CD4-positive, alpha-beta T cell treated with Interleukin-6 for 4 hours (primary cell): ENCODE data around the gene ARHGAP45.
A peak's percentile ranks its signal among the peaks of the same experiment; 100 is the strongest.

Experiments used
- DNase-seq: peaks from one replicate; pipeline ENCODE4 v3.0.0-alpha.2; 2020; ENCODE audit warnings: mixed read lengths

The ARHGAP45 gene

DNA sequence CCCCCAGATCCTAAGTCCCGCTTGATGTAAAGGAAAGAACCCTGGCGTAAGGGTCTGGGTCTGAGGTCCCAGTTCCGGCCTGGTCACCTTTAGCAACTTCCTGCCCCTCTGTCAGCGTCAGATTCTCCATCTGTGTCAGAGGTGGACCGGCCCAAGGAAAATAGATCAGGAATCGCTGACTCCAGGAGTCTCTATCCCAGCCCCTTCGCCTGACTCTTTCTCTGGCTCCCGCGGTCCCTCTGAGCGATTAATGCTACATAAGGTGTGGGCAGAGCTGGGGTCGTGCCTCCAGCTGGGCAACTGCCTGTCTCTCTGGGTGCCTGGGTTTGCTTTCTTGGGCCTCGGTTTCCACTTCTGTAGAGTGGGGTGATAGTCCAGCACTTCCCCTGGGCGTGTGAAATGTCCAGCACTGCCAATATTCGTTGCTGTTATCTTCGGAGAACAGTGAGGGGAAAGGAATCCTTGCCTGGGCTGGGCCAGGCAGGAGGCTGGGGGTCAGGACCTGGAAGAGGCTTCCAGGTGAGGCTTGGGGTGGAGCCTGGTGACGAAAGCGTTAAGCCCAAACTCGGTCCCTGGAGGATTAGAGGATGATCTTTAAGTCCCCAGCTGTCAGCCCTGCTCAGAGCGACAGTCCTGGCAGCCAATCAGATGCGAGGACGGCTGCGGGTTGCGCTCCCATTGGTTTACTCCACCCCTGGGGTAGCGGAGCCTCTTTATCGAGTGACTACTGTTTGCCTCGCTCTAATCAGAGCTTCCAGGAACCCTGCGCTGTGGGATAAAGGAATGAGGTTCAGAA is 26.3 kb upstream of the ARHGAP45 start:
- peak; percentile 93 for DNase-seq

DNA sequence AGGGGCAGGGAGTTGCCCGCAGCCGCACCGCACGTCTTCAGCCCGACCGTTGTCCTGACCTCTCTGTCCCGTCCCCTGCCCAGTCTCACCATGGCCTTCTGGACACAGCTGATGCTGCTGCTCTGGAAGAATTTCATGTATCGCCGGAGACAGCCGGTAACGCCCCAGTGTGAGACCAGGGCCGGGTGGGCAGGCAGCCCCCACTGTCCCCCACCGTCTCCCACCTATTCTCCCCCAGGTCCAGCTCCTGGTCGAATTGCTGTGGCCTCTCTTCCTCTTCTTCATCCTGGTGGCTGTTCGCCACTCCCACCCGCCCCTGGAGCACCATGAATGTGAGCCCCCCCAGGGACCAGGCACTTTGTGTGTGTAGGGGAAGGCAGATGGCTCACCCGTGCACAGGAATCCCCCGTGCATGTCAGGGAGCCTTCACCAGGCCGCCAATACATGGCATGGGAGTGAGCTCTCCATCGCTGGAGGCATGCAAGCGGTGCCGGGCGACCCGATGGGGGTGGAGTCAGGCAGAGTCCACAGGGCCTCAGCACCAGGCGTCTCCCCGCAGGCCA is 25.6 kb upstream of the ARHGAP45 start:
- no peak for DNase-seq

GRCh38 chr19:1041835-1042685 is 24.9 kb upstream of the ARHGAP45 start:
- no peak for DNase-seq

DNA sequence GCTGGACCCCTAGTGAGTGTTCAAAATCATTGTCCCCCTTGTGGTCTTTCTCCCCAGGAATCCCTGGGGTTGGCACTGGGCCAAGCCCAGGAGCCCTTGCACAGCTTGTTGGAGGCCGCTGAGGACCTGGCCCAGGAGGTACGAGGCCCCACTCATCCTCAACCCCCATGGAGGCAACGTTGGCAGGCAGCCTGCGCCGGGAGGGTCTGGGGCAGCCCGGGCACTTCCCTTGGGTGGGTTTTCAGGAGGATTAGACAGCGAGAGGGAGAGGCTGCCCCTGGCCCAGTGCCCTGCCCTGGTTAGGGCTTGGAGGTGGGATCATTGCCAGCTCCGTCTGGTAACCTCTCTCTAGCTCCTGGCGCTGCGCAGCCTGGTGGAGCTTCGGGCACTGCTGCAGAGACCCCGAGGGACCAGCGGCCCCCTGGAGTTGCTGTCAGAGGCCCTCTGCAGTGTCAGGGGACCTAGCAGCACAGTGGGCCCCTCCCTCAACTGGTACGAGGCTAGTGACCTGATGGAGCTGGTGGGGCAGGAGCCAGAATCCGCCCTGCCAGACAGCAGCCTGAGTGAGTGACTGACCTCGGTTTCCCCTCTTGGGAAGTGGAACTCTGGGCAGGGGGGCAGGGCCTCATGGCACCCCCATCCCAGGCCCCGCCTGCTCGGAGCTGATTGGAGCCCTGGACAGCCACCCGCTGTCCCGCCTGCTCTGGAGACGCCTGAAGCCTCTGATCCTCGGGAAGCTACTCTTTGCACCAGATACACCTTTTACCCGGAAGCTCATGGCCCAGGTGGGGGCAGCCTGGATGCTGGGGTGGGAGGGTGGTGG is 24.1 kb upstream of the ARHGAP45 start:
- DNase-seq = no peak

DNA sequence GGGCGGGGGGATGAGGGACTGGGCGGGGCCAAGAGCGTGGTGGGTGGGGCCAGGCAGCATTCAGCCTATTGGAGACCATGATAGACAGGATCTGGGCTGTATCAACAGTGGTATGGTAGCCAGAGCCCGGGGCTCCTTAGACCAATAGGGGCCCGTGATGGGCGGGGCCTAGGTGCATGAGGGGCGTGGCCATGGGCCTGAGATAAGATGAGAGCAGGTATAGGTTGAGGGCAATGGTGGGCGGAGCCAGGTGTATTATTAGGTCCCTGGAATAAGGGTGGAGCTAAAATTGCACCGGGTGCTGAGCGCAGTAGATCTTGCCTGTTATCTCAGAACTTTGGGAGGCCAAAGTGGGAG is 21.7 kb upstream of the ARHGAP45 start:
- DNase-seq = peak; percentile 47

DNA sequence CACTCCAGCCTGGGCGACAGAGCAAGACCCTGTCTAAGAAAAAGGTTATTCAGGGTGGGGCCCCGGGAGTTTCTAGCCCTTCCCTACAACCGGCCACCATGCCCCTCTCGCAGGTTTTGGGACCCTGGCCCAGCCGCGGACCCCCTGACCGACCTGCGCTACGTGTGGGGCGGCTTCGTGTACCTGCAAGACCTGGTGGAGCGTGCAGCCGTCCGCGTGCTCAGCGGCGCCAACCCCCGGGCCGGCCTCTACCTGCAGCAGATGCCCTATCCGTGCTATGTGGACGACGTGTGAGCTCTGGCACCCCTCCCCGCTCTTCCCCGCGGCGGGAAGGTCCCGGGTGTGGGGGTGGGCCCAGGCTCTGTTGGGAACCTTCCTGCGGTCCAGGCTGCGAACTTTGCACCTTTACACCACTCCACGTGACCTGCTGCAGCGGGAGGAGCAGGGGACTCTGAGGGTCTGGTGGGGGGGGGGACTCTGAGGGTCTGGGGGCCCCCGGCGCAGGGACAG is 20.8 kb upstream of the ARHGAP45 start:
- no peak for DNase-seq

DNA sequence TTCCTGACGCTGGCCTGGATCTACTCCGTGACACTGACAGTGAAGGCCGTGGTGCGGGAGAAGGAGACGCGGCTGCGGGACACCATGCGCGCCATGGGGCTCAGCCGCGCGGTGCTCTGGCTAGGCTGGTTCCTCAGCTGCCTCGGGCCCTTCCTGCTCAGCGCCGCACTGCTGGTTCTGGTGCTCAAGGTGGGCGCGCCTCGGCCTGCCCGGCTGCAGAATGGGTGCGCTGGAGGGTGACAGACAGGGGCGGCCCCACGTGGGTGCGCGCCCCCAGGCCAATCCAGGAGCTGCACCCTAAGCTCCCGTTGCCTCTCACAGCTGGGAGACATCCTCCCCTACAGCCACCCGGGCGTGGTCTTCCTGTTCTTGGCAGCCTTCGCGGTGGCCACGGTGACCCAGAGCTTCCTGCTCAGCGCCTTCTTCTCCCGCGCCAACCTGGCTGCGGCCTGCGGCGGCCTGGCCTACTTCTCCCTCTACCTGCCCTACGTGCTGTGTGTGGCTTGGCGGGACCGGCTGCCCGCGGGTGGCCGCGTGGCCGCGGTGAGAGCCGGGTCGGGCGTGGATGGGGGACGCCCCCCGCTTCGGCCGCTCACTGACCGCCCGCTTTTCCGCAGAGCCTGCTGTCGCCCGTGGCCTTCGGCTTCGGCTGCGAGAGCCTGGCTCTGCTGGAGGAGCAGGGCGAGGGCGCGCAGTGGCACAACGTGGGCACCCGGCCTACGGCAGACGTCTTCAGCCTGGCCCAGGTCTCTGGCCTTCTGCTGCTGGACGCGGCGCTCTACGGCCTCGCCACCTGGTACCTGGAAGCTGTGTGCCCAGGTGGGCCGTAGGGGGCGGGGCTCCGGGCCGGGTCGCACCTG is 19.9 kb upstream of the ARHGAP45 start:
- peak; percentile 4 for DNase-seq

- DNase-seq = peak; percentile 3
Observed at GRCh38 chr19:1047696-1048147, 19.2 kb upstream of the ARHGAP45 start.

- DNase-seq = no peak
Observed at GRCh38 chr19:1049106-1049505, 17.9 kb upstream of the ARHGAP45 start.

DNA sequence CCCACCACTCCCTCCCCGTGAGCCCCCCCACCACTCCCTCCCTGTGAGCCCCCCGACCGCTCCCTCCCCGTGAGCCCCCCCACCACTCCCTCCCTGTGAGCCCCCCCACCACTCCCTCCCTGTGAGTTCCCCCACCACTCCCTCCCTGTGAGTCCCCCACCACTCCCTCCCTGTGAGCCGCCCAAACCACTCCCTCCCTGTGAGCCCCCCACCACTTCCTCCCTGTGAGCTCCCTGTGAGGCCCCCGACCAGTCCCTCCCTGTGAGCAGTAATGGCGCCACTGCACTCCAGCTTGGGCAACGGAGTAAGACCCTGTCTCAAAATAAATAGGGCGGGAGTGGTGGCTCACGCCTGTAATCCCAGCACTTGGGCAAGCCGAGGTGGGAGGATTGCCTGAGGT is 17.2 kb upstream of the ARHGAP45 start:
- no peak for DNase-seq

DNA sequence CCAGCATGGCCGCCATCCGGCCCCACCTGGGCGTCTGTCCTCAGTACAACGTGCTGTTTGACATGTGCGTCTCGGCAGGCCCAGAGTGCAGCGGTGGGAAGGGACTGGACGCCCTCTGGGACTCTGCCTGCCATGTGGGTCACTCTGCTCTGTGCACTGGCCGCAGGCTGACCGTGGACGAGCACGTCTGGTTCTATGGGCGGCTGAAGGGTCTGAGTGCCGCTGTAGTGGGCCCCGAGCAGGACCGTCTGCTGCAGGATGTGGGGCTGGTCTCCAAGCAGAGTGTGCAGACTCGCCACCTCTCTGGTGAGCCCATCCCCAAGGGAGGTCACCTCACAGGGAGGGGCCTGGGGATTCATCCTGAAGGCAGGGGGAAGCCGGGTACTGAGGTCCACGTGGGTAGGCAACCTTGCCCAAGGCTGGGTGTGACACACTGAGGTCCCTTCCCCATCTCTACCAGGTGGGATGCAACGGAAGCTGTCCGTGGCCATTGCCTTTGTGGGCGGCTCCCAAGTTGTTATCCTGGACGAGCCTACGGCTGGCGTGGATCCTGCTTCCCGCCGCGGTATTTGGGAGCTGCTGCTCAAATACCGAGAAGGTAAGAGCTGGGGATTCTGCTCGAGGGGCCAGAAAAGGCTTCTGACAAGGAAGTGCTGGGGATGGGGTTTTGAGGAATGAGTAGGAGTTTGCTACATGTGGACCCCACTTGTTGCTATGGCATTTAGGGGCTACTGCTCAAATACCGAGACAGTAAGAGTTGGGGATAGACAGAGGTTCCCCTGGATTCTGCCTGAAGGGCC is 15.8 kb upstream of the ARHGAP45 start:
- no peak for DNase-seq

- no peak for DNase-seq
Observed at GRCh38 chr19:1051791-1052190, 15.2 kb upstream of the ARHGAP45 start.

GRCh38 chr19:1052349-1052975 is 14.5 kb upstream of the ARHGAP45 start:
- peak; percentile 41 for DNase-seq

DNA sequence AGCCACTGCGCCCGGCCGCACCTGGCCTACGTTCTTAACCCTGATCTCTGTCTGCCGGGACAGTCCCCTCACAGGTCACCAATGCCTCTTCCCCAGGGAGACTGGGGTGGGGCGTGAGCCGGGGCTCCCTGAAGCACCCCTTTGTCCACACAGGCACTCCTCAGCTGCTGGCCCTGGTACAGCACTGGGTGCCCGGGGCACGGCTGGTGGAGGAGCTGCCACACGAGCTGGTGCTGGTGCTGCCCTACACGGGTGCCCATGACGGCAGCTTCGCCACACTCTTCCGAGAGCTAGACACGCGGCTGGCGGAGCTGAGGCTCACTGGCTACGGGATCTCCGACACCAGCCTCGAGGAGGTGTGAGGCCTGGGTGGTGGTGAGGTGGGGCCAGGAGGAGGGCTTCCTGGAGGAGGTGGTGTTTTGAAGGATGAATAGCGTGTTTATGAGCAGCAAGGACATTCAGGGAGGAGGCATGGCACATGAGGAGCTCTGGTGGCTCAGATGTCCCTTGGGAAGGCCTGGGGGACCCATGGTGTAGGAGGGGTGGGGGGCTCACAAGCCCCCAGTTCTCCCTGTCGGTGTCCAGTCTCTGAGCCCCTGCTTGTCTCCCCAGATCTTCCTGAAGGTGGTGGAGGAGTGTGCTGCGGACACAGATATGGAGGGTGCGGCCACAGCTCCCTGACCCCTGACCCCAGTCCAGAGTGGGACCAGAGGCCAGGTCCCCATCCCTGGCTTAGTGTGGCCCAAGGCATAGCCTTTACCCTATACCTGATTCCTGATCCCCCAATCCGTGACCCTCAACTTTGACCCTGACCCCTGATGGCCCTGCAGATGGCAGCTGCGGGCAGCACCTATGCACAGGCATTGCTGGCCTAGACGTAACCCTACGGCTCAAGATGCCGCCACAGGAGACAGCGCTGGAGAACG is 13.5 kb upstream of the ARHGAP45 start:
- DNase-seq = no peak

DNA sequence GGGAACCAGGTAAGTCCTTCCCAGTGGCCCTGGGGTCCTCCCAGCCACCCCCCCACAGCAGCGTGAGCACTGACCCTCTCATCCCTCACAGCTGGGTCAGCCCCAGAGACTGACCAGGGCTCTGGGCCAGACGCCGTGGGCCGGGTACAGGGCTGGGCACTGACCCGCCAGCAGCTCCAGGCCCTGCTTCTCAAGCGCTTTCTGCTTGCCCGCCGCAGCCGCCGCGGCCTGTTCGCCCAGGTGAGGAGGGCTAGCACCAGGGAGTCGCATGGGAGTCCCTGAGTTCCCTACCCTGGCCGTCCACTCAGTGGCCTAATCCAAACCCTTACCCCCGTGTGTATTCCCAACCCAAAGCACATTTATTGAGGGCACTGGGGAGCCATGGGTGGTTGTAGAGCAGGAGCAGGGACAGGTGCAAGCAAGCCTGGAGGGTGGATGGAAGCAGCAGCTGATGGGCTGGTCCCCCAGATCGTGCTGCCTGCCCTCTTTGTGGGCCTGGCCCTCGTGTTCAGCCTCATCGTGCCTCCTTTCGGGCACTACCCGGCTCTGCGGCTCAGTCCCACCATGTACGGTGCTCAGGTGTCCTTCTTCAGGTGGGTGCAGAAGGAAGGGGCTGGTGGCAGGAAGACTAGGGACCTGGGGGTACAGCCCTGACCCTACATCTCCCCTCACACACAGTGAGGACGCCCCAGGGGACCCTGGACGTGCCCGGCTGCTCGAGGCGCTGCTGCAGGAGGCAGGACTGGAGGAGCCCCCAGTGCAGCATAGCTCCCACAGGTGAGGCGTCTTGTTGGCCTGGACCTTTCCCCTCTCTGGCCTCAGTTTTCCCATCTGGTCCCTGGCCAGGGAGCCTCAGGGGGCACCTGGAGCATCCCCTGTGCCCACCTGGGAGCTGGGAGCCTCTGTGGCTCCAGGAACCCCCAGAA is 12.6 kb upstream of the ARHGAP45 start:
- no peak for DNase-seq

DNA sequence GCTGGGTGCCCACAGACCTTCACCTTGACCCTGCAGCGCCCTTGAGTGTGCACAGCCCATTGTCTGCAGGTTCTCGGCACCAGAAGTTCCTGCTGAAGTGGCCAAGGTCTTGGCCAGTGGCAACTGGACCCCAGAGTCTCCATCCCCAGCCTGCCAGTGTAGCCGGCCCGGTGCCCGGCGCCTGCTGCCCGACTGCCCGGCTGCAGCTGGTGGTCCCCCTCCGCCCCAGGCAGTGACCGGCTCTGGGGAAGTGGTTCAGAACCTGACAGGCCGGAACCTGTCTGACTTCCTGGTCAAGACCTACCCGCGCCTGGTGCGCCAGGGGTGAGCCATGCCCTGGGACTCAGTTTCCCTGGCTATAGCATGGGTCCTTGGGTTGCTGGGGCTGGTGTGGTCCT is 11.9 kb upstream of the ARHGAP45 start:
- no peak for DNase-seq

DNA sequence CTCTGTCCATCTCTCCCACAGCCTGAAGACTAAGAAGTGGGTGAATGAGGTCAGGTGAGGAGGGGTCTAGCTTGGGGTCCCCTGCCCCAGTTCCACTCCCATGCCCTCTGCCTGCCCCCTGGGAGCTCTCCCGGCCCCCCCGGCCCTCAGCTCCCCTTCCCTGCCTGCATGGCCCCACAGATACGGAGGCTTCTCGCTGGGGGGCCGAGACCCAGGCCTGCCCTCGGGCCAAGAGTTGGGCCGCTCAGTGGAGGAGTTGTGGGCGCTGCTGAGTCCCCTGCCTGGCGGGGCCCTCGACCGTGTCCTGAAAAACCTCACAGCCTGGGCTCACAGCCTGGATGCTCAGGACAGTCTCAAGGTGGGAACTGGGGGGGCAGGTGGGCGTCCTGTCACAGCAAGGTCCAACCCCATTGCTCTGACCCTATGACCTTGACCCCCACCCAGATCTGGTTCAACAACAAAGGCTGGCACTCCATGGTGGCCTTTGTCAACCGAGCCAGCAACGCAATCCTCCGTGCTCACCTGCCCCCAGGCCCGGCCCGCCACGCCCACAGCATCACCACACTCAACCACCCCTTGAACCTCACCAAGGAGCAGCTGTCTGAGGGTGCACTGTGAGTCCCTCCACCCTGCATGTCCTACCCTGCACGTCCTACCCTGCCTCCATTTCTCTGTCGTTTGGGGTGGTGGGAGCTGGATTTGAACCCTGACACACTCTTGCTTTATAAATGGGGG is 10.9 kb upstream of the ARHGAP45 start:
- no peak for DNase-seq
